PC-9 (cell line): ENCODE measurements around the gene CRNKL1. TPM values are rescaled to one million over a fixed set of nuclear protein-coding genes. Genes with fewer than 3 reads are reported as not detected.

Experiments
- BruUV-seq: library from RNA; stranded (reverse); fragments of 400-500 nt; replicated peaks from 2 replicates; lab custom pipeline; 2021; lab: Mats Ljungman, UMichigan
- CTCF ChIA-PET: fragments of 300-600 bp; sonication (Branson Sonifier 250); formaldehyde crosslinking; loops from one replicate; lab custom pipeline; 2022; ENCODE audit warnings: antibody characterized with exemption; lab: Charles Lee
- POLR2A ChIA-PET: fragments of 300-600 bp; sonication (Branson Sonifier 250); formaldehyde crosslinking; loops from one replicate; lab custom pipeline; 2022; ENCODE audit warnings: antibody characterized with exemption; ENCODE audit not compliant: unreplicated experiment; lab: Charles Lee
- DNase-seq, 2 experiments: peaks; one replicate each; pipeline versions ENCODE4 v3.0.0 to v3.0.0-alpha.2; 2015 to 2022; ENCODE audit warnings: mixed read lengths in 1 of 2
- H2AFZ ChIP-seq: fragments of 200-600 bp; sonication (generic); 2 replicates; pipeline ENCODE4 v1.8.1; 2017; ENCODE audit warnings: antibody characterized with exemption
- H3F3A ChIP-seq: fragments of 200-600 bp; sonication (generic); 2 replicates; pipeline ENCODE4 v1.8.1; 2017; ENCODE audit warnings: antibody characterized with exemption, mild to moderate bottlenecking, low read depth; ENCODE audit not compliant: insufficient read depth
- H3K27ac ChIP-seq: fragments of 200-600 bp; sonication (generic); 2 replicates; pipeline ENCODE4 v1.6.1; 2016; ENCODE audit warnings: mixed run types
- H3K27me3 ChIP-seq: fragments of 200-600 bp; sonication (generic); 2 replicates; pipeline ENCODE4 v1.6.1; 2016; ENCODE audit warnings: low read depth, mixed run types; ENCODE audit not compliant: insufficient read depth
- H3K36me3 ChIP-seq: fragments of 200-600 bp; sonication (generic); 2 replicates; pipeline ENCODE4 v1.6.1; 2016; ENCODE audit warnings: low read depth, mixed run types
- H3K4me1 ChIP-seq: fragments of 200-600 bp; sonication (generic); replicated peaks from 2 replicates; pipeline ENCODE4 v1.6.1; 2016; ENCODE audit warnings: mixed run types; ENCODE audit not compliant: insufficient read depth
- H3K4me2 ChIP-seq: fragments of 200-600 bp; sonication (generic); 2 replicates; pipeline ENCODE4 v1.6.1; 2017; ENCODE audit warnings: mixed run types
- H3K4me3 ChIP-seq: fragments of 200-600 bp; sonication (generic); 2 replicates; pipeline ENCODE4 v1.6.1; 2016; ENCODE audit warnings: mixed run types
- H3K79me2 ChIP-seq: fragments of 200-600 bp; sonication (generic); 2 replicates; pipeline ENCODE4 v1.6.1; 2017; ENCODE audit warnings: low read depth, mixed run types
- H3K9me2 ChIP-seq: fragments of 200-600 bp; sonication (generic); 2 replicates; pipeline ENCODE4 v1.8.1; 2017; ENCODE audit warnings: mild to moderate bottlenecking; ENCODE audit not compliant: insufficient read depth
- H3K9me3 ChIP-seq: fragments of 200-600 bp; sonication (generic); 2 replicates; pipeline ENCODE4 v1.8.1; 2016; ENCODE audit warnings: low read depth; ENCODE audit not compliant: insufficient read depth
- H4K20me1 ChIP-seq: fragments of 200-600 bp; sonication (generic); 2 replicates; pipeline ENCODE4 v1.8.1; 2017; ENCODE audit not compliant: insufficient read depth
- CTCF ChIP-seq: fragments of 200-600 bp; sonication (generic); conservative IDR thresholded peaks from 2 replicates; pipeline ENCODE4 v1.6.1; 2017; ENCODE audit warnings: mixed run types, antibody characterized with exemption, mild to moderate bottlenecking, moderate library complexity
- EZH2 ChIP-seq: fragments of 200-600 bp; sonication (generic); IDR thresholded peaks from 2 replicates; pipeline ENCODE4 v1.8.0; 2017; ENCODE audit warnings: antibody characterized with exemption, low read depth
- intact Hi-C: fragments of 100-400 bp; cut with micrococcal nuclease; formaldehyde crosslinking; loops from one replicate; pipeline ENCODE4 v1.10.0; 2022; ENCODE audit not compliant: unreplicated experiment
- total RNA-seq: library from RNA; stranded (reverse); gene quantifications from 2 replicates; pipeline ENCODE4 v1.2.3, GENCODE V29; 2021

The CRNKL1 gene
- total RNA-seq, 1 experiment from 2014 or later, result 24.8 TPM

GRCh38 chr20:20079102-20079784 lies 27.0 kb upstream of the CRNKL1 start:
- Histone ChIP-seq H3K27me3 (no peaks in the 10 kb centered on the region; the same call in 1 of the 2 replicates), H2AFZ (no peak overlapping the region), H3K36me3 (no peaks in the 10 kb centered on the region), H3K4me3 (no peak overlapping the region), H3K9me2 (no peaks in the 10 kb centered on the region; the same call in 1 of the 2 replicates), H3F3A (no peaks in the 10 kb centered on the region), H4K20me1 (no peaks in the 10 kb centered on the region), H3K27ac (no peak overlapping the region), H3K4me1 (no peaks in the 10 kb centered on the region), H3K4me2 (no peak overlapping the region), H3K9me3 (no peaks in the 10 kb centered on the region), H3K79me2 (no peaks in the 10 kb centered on the region)
- POLR2A ChIA-PET, result no interaction called here
- no TSS peak for BruUV-seq
- intact Hi-C loops, result no loop called here
- CTCF ChIA-PET, result no interaction called here
- TF ChIP-seq EZH2 (no peak), CTCF (no peak)
- no peak for DNase-seq

DNA sequence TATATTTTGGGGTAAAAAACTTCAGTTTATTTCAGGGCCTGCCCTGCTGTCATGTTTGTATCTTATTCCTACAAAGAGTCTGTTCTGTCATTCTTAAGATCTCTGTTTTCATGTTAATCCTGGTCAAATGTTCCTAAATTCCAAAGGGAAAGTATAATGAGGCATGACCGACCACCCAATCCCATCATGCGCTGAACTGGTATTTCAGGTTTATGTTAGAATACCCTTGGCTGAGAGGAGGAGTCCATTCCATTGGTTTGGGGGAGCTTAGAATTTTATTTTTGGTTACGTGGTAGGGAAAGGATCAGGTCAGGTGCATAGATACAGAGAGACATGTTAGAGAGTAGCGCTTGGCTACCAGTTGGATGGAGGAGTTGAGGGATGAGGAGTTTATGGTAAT lies 25.8 kb upstream of the CRNKL1 start:
- Histone ChIP-seq H3K9me2 (no peaks in the 10 kb centered on the region; the same call in 1 of the 2 replicates), H3F3A (no peaks in the 10 kb centered on the region), H4K20me1 (no peaks in the 10 kb centered on the region), H2AFZ (no peak overlapping the region), H3K4me2 (no peak overlapping the region), H3K79me2 (no peaks in the 10 kb centered on the region), H3K4me3 (no peak overlapping the region), H3K27ac (no peak overlapping the region), H3K4me1 (no peaks in the 10 kb centered on the region), H3K9me3 (no peaks in the 10 kb centered on the region), H3K27me3 (no peaks in the 10 kb centered on the region; the same call in 1 of the 2 replicates), H3K36me3 (no peaks in the 10 kb centered on the region)
- CTCF ChIA-PET, result no interaction called here
- no peak for DNase-seq
- intact Hi-C loops, result no loop called here
- POLR2A ChIA-PET, result no interaction called here
- no TSS peak for BruUV-seq
- TF ChIP-seq EZH2, result no peak
- TF ChIP-seq CTCF, result no peak

GRCh38 chr20:20076297-20077065 lies 24.2 kb upstream of the CRNKL1 start:
- ChIA-PET CTCF (no interaction called here), POLR2A (no interaction called here)
- H3K27me3 ChIP-seq, result no peaks in the 10 kb centered on the region; the same call in 1 of the 2 replicates
- H3K79me2 ChIP-seq, result no peaks in the 10 kb centered on the region
- H2AFZ ChIP-seq, result no peak overlapping the region
- no peak for TF ChIP-seq EZH2
- no peak for TF ChIP-seq CTCF
- no peaks in the 10 kb centered on the region for H3K4me1 ChIP-seq
- DNase-seq, result peak in 1 of 2 experiments; percentile 48
- H3K9me2 ChIP-seq, result no peaks in the 10 kb centered on the region; the same call in 1 of the 2 replicates
- H4K20me1 ChIP-seq, result no peaks in the 10 kb centered on the region
- no peak overlapping the region for H3K4me2 ChIP-seq
- no peak overlapping the region for H3K4me3 ChIP-seq
- intact Hi-C loops, result no loop called here
- no peaks in the 10 kb centered on the region for H3K9me3 ChIP-seq
- BruUV-seq, result no TSS peak
- no peak overlapping the region for H3K27ac ChIP-seq
- H3K36me3 ChIP-seq, result no peaks in the 10 kb centered on the region
- H3F3A ChIP-seq, result no peaks in the 10 kb centered on the region
